A549 (cell line): ENCODE results near the gene PDE6G. TPM values are rescaled to one million over a fixed set of nuclear protein-coding genes. Genes with fewer than 3 reads are reported as not detected.

Source experiments
- ATAC-seq, 2 experiments: fragments of 200-7000 bp in 1 of 2; fragments of >200 bp in 1 of 2; cut with Nextera tagmentation in 1 of 2; cut with Tn5 transposase in 1 of 2; 3 replicates each; pipeline versions ENCODE4 v1.8.0 to v1.9.1; 2018 to 2020; ENCODE audit warnings: mild to moderate bottlenecking in 1 of 2, moderate library complexity in 1 of 2
- CTCF ChIA-PET: fragments of 300-600 bp; sonication (Branson Sonifier 250); formaldehyde crosslinking; extraction: SDS; loops from one replicate; lab custom pipeline; 2021; ENCODE audit warnings: antibody characterized with exemption, inconsistent platforms; lab: Yijun Ruan, JAX
- POLR2A ChIA-PET: fragments of 350-600 bp; formaldehyde crosslinking; extraction: SDS; loops from one replicate; lab custom pipeline; 2021; ENCODE audit warnings: antibody characterized with exemption, inconsistent platforms; lab: Yijun Ruan, JAX
- DNase-seq, 2 experiments: peaks; one replicate each; pipeline versions ENCODE4 v3.0.0 to v3.0.0-alpha.2; 2011 to 2016; ENCODE audit warnings: low read depth in 1 of 2, low spot score in 1 of 2
- FAIRE-seq: peaks from 2 replicates; lab custom pipeline; 2011; peaks lifted over from hg19 to GRCh38; lab: Jason Lieb, UNC
- H3K27ac ChIP-seq, 2 experiments: fragments of >200 bp; sonication (Bioruptor Twin); formaldehyde crosslinking; 3 replicates each; pipeline ENCODE4 v1.5.1; 2016 to 2017
- H3K4me1 ChIP-seq: fragments of >200 bp; sonication (Bioruptor Twin); formaldehyde crosslinking; 3 replicates; pipeline ENCODE4 v1.6.1; 2016
- H3K4me2 ChIP-seq: fragments of >200 bp; sonication (Bioruptor Twin); formaldehyde crosslinking; 3 replicates; pipeline ENCODE4 v1.6.1; 2016
- H3K4me3 ChIP-seq: fragments of >200 bp; sonication (Bioruptor Twin); formaldehyde crosslinking; 3 replicates; pipeline ENCODE4 v1.5.1; 2016
- H3K9me3 ChIP-seq: fragments of >200 bp; sonication (Bioruptor Twin); formaldehyde crosslinking; 3 replicates; pipeline ENCODE4 v1.6.1; 2016
- BCL3 ChIP-seq: fragments of >200 bp; sonication (Bioruptor Twin); formaldehyde crosslinking; IDR thresholded peaks from 3 replicates; pipeline ENCODE4 v1.6.1; 2016
- CBX8 ChIP-seq: fragments of 200-600 bp; sonication (generic); IDR thresholded peaks from 2 replicates; pipeline ENCODE4 v1.6.1; 2016
- CHD2 ChIP-seq: fragments of 150-350 bp; IDR thresholded peaks from 2 replicates; pipeline ENCODE4 v1.6.1; 2014; ENCODE audit warnings: low read length; ENCODE audit not compliant: partially characterized antibody
- CHD4 ChIP-seq: fragments of 200-600 bp; sonication (generic); IDR thresholded peaks from 2 replicates; pipeline ENCODE4 v1.6.1; 2016; ENCODE audit warnings: antibody characterized with exemption, mild to moderate bottlenecking, borderline replicate concordance
- CTCF ChIP-seq: fragments of >200 bp; sonication (Bioruptor Twin); formaldehyde crosslinking; IDR thresholded peaks from 3 replicates; pipeline ENCODE4 v1.5.1; 2016
- EHF ChIP-seq: fragments of 250-450 bp; sonication (Bioruptor Pico); IDR thresholded peaks from 2 replicates; pipeline ENCODE4 v1.5.0; 2020; ENCODE audit warnings: mild to moderate bottlenecking
- EHMT2 ChIP-seq: fragments of 200-600 bp; sonication (generic); IDR thresholded peaks from 2 replicates; pipeline ENCODE4 v1.6.1; 2016; ENCODE audit warnings: antibody characterized with exemption, low read depth, mild to moderate bottlenecking, moderate library complexity
- ELK1 ChIP-seq: fragments of 150-350 bp; IDR thresholded peaks from 2 replicates; pipeline ENCODE4 v1.6.1; 2014; ENCODE audit warnings: low read depth, mild to moderate bottlenecking, low read length
- ESRRA ChIP-seq: fragments of 150-350 bp; IDR thresholded peaks from 2 replicates; pipeline ENCODE4 v1.6.1; 2014; ENCODE audit warnings: mild to moderate bottlenecking, low read length, borderline replicate concordance
- FOSB ChIP-seq: fragments of 250-450 bp; sonication (Bioruptor Pico); IDR thresholded peaks from 2 replicates; pipeline ENCODE4 v1.5.0; 2020; ENCODE audit warnings: mild to moderate bottlenecking, moderate library complexity
- FOSL2 ChIP-seq, 2 experiments: fragments of 450-650 bp in 1 of 2; fragments of >200 bp in 1 of 2; sonication (Bioruptor Twin) in 1 of 2; formaldehyde crosslinking; IDR thresholded peaks; 2 replicates each; pipeline versions ENCODE4 v1.5.0 to v1.6.1; 2016 to 2020; ENCODE audit warnings: mild to moderate bottlenecking in 1 of 2, moderate library complexity in 1 of 2
- FOXS1 ChIP-seq: fragments of 250-450 bp; sonication (Bioruptor Pico); IDR thresholded peaks from 2 replicates; pipeline ENCODE4 v1.5.0; 2020; ENCODE audit warnings: mild to moderate bottlenecking, moderate library complexity
- HDAC2 ChIP-seq: fragments of 200-600 bp; sonication (generic); IDR thresholded peaks from 2 replicates; pipeline ENCODE4 v1.6.1; 2016
- HEYL ChIP-seq: fragments of 250-450 bp; sonication (Bioruptor Pico); IDR thresholded peaks from 2 replicates; pipeline ENCODE4 v1.8.0; 2021; ENCODE audit warnings: mild to moderate bottlenecking, moderate library complexity
- HMGXB4 ChIP-seq: fragments of 250-450 bp; sonication (Bioruptor Pico); IDR thresholded peaks from 2 replicates; pipeline ENCODE4 v1.5.0; 2021; ENCODE audit warnings: mild to moderate bottlenecking, moderate library complexity, borderline replicate concordance
- HOXB13 ChIP-seq: fragments of 250-450 bp; sonication (Bioruptor Pico); IDR thresholded peaks from 2 replicates; pipeline ENCODE4 v1.5.0; 2020; ENCODE audit warnings: low read depth, mild to moderate bottlenecking, moderate library complexity
- HOXB5 ChIP-seq: fragments of 250-450 bp; sonication (Bioruptor Pico); IDR thresholded peaks from 2 replicates; pipeline ENCODE4 v1.5.0; 2020; ENCODE audit warnings: mild to moderate bottlenecking, moderate library complexity
- JUN ChIP-seq, 2 experiments: fragments of >200 bp; sonication (Bioruptor Twin); formaldehyde crosslinking; IDR thresholded peaks; 2 replicates in 1 of 2; 3 replicates in 1 of 2; pipeline ENCODE4 v1.6.1; 2016 to 2017
- KDM1A ChIP-seq: fragments of 200-600 bp; sonication (generic); IDR thresholded peaks from 2 replicates; pipeline ENCODE4 v1.6.1; 2016; ENCODE audit warnings: low read depth, mild to moderate bottlenecking
- KDM5A ChIP-seq: fragments of 200-600 bp; sonication (generic); IDR thresholded peaks from 2 replicates; pipeline ENCODE4 v1.6.1; 2016; ENCODE audit warnings: antibody characterized with exemption, mild to moderate bottlenecking
- MAZ ChIP-seq: fragments of 150-350 bp; IDR thresholded peaks from 2 replicates; pipeline ENCODE4 v1.6.1; 2014; ENCODE audit warnings: antibody characterized with exemption, low read depth, low read length, borderline replicate concordance
- NPAS2 ChIP-seq: fragments of 250-450 bp; sonication (Bioruptor Pico); IDR thresholded peaks from 2 replicates; pipeline ENCODE4 v1.8.0; 2022; ENCODE audit warnings: mild to moderate bottlenecking, moderate library complexity, borderline replicate concordance
- PHF8 ChIP-seq: fragments of 200-600 bp; sonication (generic); IDR thresholded peaks from 2 replicates; pipeline ENCODE4 v1.6.1; 2016; ENCODE audit warnings: low read depth, mild to moderate bottlenecking, antibody characterized with exemption, moderate library complexity, borderline replicate concordance
- REST ChIP-seq: fragments of 200-600 bp; sonication (generic); IDR thresholded peaks from 2 replicates; pipeline ENCODE4 v1.6.1; 2016; ENCODE audit warnings: antibody characterized with exemption, mild to moderate bottlenecking, moderate library complexity
- RFX5 ChIP-seq: fragments of 450-650 bp; IDR thresholded peaks from 2 replicates; pipeline ENCODE4 v1.7.1; 2014; ENCODE audit warnings: antibody characterized with exemption, mild to moderate bottlenecking, moderate library complexity
- RNF2 ChIP-seq: fragments of 200-600 bp; sonication (generic); IDR thresholded peaks from 2 replicates; pipeline ENCODE4 v1.6.1; 2016; ENCODE audit warnings: low read depth, mild to moderate bottlenecking, antibody characterized with exemption, moderate library complexity, borderline replicate concordance
- TFCP2L1 ChIP-seq: fragments of 250-450 bp; sonication (Bioruptor Pico); IDR thresholded peaks from 2 replicates; pipeline ENCODE4 v1.5.0; 2021; ENCODE audit warnings: mild to moderate bottlenecking
- ZC3H11A ChIP-seq: fragments of 450-650 bp; IDR thresholded peaks from 2 replicates; pipeline ENCODE4 v1.6.1; 2014; ENCODE audit warnings: antibody characterized with exemption, mild to moderate bottlenecking
- ZSCAN20 ChIP-seq: fragments of 250-450 bp; sonication (Bioruptor Pico); IDR thresholded peaks from 2 replicates; pipeline ENCODE4 v1.8.0; 2022; ENCODE audit warnings: mild to moderate bottlenecking, moderate library complexity
- WGBS: methylation state at CpG from one replicate; pipeline ENCODE4 v1.1.6; 2017; ENCODE audit errors: missing lambda C conversion rate; 5-methylcytosine and 5-hydroxymethylcytosine counted together
- polyA plus RNA-seq, 4 experiments: library from polyadenylated mRNA; depleted of rRNA in 3 of 4; stranded (reverse); fragments of >200 nt; fragmentation: RNase III in 1 of 4; extraction: RNeasy Plus Mini Kit Qiagen cat#74134 plus additional on column Dnase treatment in 1 of 4; gene quantifications; 2 replicates in 3 of 4; 3 replicates in 1 of 4; pipeline ENCODE4 v1.2.3, GENCODE V29; 2011 to 2017

The PDE6G gene
- polyA plus RNA-seq, 2 of the 4 experiments (the other 2 are of a cell fraction) = 1.2 TPM

- WGBS = under 1% methylated on average over 83 of the region's 112 CpGs
- Histone ChIP-seq H3K4me3 (peak within 1 kb of the TSS; percentile 86), H3K9me3 (no peaks in the 10 kb centered on the region), H3K4me2 (peak within 1 kb of the TSS; percentile 96), H3K27ac (peak within 1 kb of the TSS; percentile 91 to 93), H3K4me1 (peaks cover 25% of the 10 kb centered on the region)
- CTCF ChIA-PET = interaction anchor here (0.8 to 8.1 kb wide), 10 partner anchors 8 to 125 kb away, joined by 3 to 54 read pairs (median 7); partner anchors contain the start of gene MRPL12
- ATAC-seq (peak; percentile 90 to 96), FAIRE-seq (peak; percentile 98), DNase-seq (peak; percentile 100)
- POLR2A ChIA-PET = interaction anchor here (0.8 to 3.8 kb wide), 15 partner anchors 8 to 339 kb away, joined by 3 to 42 read pairs (median 5); partner anchors contain the start of genes CCDC137, CENPX, MCRIP1 and MRPL12
- TF ChIP-seq MAZ (peak; percentile 89; the same call in 1 of the 2 replicates), CTCF (no peak), HDAC2 (no peak), CHD2 (peak; percentile 68), ZSCAN20 (CRISPR knock-in tag) (no peak), CBX8 (no peak), BCL3 (peak; percentile 63; the same call in 2 of the 3 replicates), FOXS1 (no peak), TFCP2L1 (no peak), HOXB5 (CRISPR knock-in tag) (no peak), EHF (CRISPR knock-in tag) (no peak), JUN (IDR thresholded peaks at IDR 0.05) (peak; percentile 65 to 84), HEYL (CRISPR knock-in tag) (no peak), KDM1A (no peak), HOXB13 (CRISPR knock-in tag) (no peak), ESRRA (no peak), CHD4 (no peak), PHF8 (peak; percentile 88), HMGXB4 (CRISPR knock-in tag) (no peak), REST (peak; percentile 31; the same call in 1 of the 2 replicates), FOSL2 (IDR thresholded peaks at IDR 0.05) (no peak), FOSL2 (CRISPR knock-in tag; IDR thresholded peaks at IDR 0.05) (peak; percentile 81), ELK1 (no peak), ZC3H11A (no peak), KDM5A (0 out of 2 replicates have a peak, but pooled peaks have one; percentile 15), RFX5 (no peak), FOSB (no peak), EHMT2 (no peak), NPAS2 (CRISPR knock-in tag) (no peak), RNF2 (no peak)
These were observed 27.5 kb upstream of the PDE6G start, which contains the start of the genes ARL16 and HGS for GRCh38 chr17:81683584-81684441. ARL16 (minus strand) TSS chr17:81683797; CDS start chr17:81683753, 44 bp downstream. HGS (plus strand) TSS chr17:81684011; CDS start chr17:81684067, 56 bp downstream.
